Body of pancreas (tissue), 4 donors: ENCODE measurements around the gene PRRC2B. TPM values are rescaled to one million over a fixed set of nuclear protein-coding genes. Genes with fewer than 3 reads are reported as not detected.

ENCODE experiments used
- ATAC-seq: fragments of 150-250 bp; one replicate; pipeline ENCODE4 v1.9.1; 2016
- DNase-seq, 4 donors: peaks; one replicate each; pipeline ENCODE4 v3.0.0-alpha.2; 2019
- H3K27ac ChIP-seq, 4 donors: fragments of 200-600 bp; sonication (generic); 1 replicate in 3 of 4; 2 replicates in 1 of 4; pipeline versions ENCODE4 v1.5.1 to v1.6.1; 2016 to 2019; ENCODE audit warnings: mild to moderate bottlenecking in 1 of 4, mixed read lengths in 1 of 4, moderate library complexity in 1 of 4
- H3K27me3 ChIP-seq, 2 donors: fragments of 200-600 bp; sonication (generic); one replicate each; pipeline ENCODE4 v1.6.0; 2016; ENCODE audit warnings: mild to moderate bottlenecking in 1 of 2
- H3K36me3 ChIP-seq, 2 donors: fragments of 200-600 bp; sonication (generic); replicated peaks in 1 of 2; 2 replicates each; pipeline ENCODE4 v1.5.1; 2016; ENCODE audit warnings: low read depth in 2 of 2; ENCODE audit not compliant: insufficient read depth in 1 of 2
- H3K4me1 ChIP-seq: fragments of 200-600 bp; sonication (generic); one replicate; pipeline ENCODE4 v1.6.0; 2016
- H3K4me3 ChIP-seq, 2 donors: fragments of 200-600 bp; sonication (generic); 1 replicate in 1 of 2; 2 replicates in 1 of 2; pipeline ENCODE4 v1.5.1; 2016 to 2019
- H3K9me3 ChIP-seq, 3 donors: fragments of 200-600 bp; sonication (generic); 1 replicate in 2 of 3; 2 replicates in 1 of 3; pipeline ENCODE4 v1.5.1; 2016
- POLR2A ChIP-seq, 3 donors: fragments of 450-650 bp; IDR thresholded peaks; one replicate each; pipeline ENCODE4 v1.6.1; 2016; ENCODE audit warnings: antibody characterized with exemption in 3 of 3, mild to moderate bottlenecking in 2 of 3
- WGBS, 2 donors: methylation state at CpG; one replicate each; pipeline ENCODE4 v1.1.5; 2017; 5-methylcytosine and 5-hydroxymethylcytosine counted together
- intact Hi-C: fragments of 100-400 bp; cut with DNase I; formaldehyde crosslinking; loops from one replicate; pipeline ENCODE4 v1.15.1; 2023
- total RNA-seq, 2 donors: library from RNA; depleted of rRNA; stranded (reverse); fragments of >200 nt; gene quantifications; one replicate each; pipeline ENCODE4 v1.1.0, GENCODE V29; 2016
- TF ChIP-seq, protein P1 (sequence below), 7 experiments: fragments of 450-650 bp in 4 of 7; fragments of 200-600 bp in 3 of 7; sonication (generic) in 3 of 7; IDR thresholded peaks; one replicate each; pipeline ENCODE4 v1.5.1; 2016 to 2019; ENCODE audit warnings: antibody characterized with exemption in 7 of 7

PRRC2B gene
- total RNA-seq, 2 donors from 2014 or later = 78.3 to 177 TPM

DNA sequence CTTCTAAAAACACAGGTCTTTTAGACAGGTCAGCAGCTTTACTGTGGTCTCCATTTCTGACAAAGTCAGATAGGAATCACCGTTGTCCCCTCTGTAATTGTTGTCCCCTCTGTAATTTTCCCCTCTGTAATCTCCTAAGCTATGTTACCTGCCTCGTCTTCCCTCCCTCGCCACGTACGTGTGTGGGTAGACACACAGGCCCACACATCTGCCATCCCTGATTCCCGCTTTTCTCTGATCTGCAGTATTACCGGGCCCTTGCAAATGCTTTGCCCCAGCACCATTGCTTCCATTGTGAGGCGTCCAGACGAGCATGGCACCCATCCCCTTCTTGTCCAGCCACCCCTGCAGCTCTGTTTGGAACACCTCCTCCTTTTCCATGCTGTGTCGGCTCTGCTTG, 63.9 kb downstream of the PRRC2B start:
- H3K27me3 ChIP-seq = no peaks in the 10 kb centered on the region
- no peaks in the 10 kb centered on the region for H3K9me3 ChIP-seq
- WGBS, 2 donors = 94 to 95% methylated on average over 10 of the region's 10 CpGs
- DNase-seq (no peak), ATAC-seq (no peak)
- peaks cover 10 to 50% of the 10 kb centered on the region in 2 donors for H3K36me3 ChIP-seq
- H3K4me1 ChIP-seq = no peaks in the 10 kb centered on the region
- intact Hi-C loops = no loop called here
- H3K27ac ChIP-seq = no peak overlapping the region
- H3K4me3 ChIP-seq = no peak overlapping the region
- TF ChIP-seq POLR2A (IDR thresholded peaks at IDR 0.05) = no peak
- TF ChIP-seq, protein P1, sequence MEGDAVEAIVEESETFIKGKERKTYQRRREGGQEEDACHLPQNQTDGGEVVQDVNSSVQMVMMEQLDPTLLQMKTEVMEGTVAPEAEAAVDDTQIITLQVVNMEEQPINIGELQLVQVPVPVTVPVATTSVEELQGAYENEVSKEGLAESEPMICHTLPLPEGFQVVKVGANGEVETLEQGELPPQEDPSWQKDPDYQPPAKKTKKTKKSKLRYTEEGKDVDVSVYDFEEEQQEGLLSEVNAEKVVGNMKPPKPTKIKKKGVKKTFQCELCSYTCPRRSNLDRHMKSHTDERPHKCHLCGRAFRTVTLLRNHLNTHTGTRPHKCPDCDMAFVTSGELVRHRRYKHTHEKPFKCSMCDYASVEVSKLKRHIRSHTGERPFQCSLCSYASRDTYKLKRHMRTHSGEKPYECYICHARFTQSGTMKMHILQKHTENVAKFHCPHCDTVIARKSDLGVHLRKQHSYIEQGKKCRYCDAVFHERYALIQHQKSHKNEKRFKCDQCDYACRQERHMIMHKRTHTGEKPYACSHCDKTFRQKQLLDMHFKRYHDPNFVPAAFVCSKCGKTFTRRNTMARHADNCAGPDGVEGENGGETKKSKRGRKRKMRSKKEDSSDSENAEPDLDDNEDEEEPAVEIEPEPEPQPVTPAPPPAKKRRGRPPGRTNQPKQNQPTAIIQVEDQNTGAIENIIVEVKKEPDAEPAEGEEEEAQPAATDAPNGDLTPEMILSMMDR (IDR thresholded peaks at IDR 0.05) = no peak

DNA sequence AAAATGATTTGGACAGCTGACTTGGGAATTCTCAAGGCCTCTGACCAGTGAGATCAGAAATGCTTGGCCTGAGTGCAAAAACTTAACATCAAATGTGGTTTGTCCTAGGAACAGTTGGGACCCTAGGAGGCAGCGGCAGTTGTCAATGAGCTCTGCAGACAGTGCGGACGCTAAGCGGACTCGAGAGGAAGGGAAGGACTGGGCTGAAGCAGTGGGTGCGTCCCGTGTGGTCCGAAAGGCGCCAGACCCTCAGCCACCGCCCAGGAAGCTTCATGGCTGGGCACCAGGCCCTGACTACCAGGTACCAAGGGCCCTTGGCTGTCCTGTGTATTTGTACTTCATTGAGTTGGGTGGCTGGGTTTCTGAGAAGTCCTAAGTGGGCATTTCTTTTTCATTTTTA, 65.2 kb downstream of the PRRC2B start:
- WGBS, 2 donors = 85 to 91% methylated on average over 10 of the region's 10 CpGs
- DNase-seq = no peak
- peaks cover 10 to 51% of the 10 kb centered on the region in 2 donors for H3K36me3 ChIP-seq
- TF ChIP-seq, protein P1 (IDR thresholded peaks at IDR 0.05) = no peak
- no peak for TF ChIP-seq POLR2A (IDR thresholded peaks at IDR 0.05)
- no peaks in the 10 kb centered on the region for H3K27me3 ChIP-seq
- no peaks in the 10 kb centered on the region for H3K4me1 ChIP-seq
- no peaks in the 10 kb centered on the region for H3K9me3 ChIP-seq
- intact Hi-C loops = no loop called here
- H3K27ac ChIP-seq = no peak overlapping the region
- ATAC-seq = no peak
- no peak overlapping the region for H3K4me3 ChIP-seq

DNA sequence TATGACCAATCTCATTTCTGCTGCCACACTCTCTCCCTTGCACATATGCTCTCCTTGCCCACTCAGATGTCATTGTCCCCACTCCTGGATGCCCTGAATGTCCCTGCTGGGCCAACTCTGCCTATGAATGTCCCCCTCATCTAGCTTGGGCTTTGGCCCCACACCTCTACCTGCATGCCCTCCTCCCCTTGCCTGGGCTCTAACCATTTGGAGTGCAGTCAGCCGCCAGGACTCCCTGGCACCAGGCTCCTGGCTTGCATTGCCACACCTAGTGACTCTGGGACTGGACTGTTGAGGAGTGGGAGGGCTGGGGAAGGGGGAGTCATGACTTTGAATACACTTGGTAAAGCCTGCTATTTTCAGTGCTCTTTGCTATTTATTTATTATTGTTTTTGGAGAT, 67.3 kb downstream of the PRRC2B start:
- intact Hi-C loops = no loop called here
- H3K27ac ChIP-seq = no peak overlapping the region
- H3K27me3 ChIP-seq = no peaks in the 10 kb centered on the region
- DNase-seq = no peak
- TF ChIP-seq, protein P1 (IDR thresholded peaks at IDR 0.05) = no peak
- TF ChIP-seq POLR2A (IDR thresholded peaks at IDR 0.05) = no peak
- H3K4me1 ChIP-seq = no peaks in the 10 kb centered on the region
- no peak for ATAC-seq
- 90 to 100% methylated on average over 1 of the region's 1 CpG for WGBS, 2 donors
- no peaks in the 10 kb centered on the region for H3K9me3 ChIP-seq
- H3K4me3 ChIP-seq = no peak overlapping the region
- peaks cover 10 to 55% of the 10 kb centered on the region in 2 donors for H3K36me3 ChIP-seq

DNA sequence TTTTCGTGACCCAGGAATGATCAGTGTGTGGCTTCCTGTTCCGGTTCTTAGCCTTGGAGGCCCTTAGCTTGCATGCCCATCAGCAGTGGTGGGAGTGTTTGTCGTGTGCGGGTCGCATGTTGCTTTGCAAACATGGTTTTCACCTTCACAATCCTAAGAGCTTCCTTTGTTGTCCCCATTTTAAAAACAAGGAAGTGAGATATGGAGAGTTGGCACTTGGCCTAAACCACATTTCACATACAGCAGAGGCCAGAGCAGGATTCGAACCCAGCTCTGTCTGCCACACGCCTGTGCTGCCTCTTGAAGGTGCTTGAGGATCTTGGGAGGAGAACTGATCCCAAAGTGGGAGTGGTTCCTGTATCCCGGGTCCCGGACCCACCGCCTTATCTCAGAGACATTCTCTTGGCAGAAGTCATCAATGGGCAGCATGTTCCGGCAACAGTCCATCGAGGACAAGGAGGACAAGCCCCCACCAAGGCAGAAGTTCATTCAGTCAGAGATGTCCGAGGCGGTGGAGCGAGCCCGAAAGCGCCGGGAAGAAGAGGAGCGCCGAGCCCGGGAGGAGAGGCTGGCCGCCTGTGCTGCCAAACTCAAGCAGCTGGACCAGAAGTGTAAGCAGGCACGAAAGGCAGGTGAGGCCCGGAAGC, 70.6 kb downstream of the PRRC2B start:
- Histone ChIP-seq H3K4me3 (no peak overlapping the region), H3K27ac (no peak overlapping the region), H3K4me1 (no peaks in the 10 kb centered on the region), H3K27me3 (no peaks in the 10 kb centered on the region), H3K36me3 (peaks cover 0 to 51% of the 10 kb centered on the region in 2 donors), H3K9me3 (no peaks in the 10 kb centered on the region)
- ATAC-seq (no peak), DNase-seq (no peak)
- TF ChIP-seq, protein P1 (IDR thresholded peaks at IDR 0.05) = no peak
- no peak for TF ChIP-seq POLR2A (IDR thresholded peaks at IDR 0.05)
- WGBS, 2 donors = 81 to 84% methylated on average over 22 to 24 of the region's 24 CpGs
- intact Hi-C loops = no loop called here

DNA sequence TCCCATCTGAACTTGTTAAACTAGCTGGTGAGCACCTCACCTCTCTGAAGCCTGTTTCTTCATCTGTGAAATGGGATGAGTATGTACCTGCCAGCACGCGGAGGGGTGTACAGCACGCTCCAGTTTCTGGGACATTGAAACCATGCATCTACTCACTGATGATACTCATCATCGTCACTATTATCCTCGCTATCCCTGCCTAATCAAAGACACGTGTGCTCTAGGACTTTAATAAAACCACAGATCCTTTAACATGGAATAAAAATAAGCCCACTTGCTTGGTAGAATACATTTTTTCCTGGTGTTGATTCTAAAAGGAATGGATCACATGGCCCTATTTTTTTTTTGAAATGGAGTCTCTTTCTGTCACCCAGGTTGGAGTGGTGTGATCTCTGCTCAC, 71.5 kb downstream of the PRRC2B start:
- WGBS, 2 donors = 85 to 95% methylated on average over 6 of the region's 6 CpGs
- H3K27ac ChIP-seq = no peak overlapping the region
- H3K27me3 ChIP-seq = no peaks in the 10 kb centered on the region
- intact Hi-C loops = no loop called here
- peaks cover 0 to 54% of the 10 kb centered on the region in 2 donors for H3K36me3 ChIP-seq
- no peaks in the 10 kb centered on the region for H3K4me1 ChIP-seq
- ATAC-seq (no peak), DNase-seq (no peak)
- no peak overlapping the region for H3K4me3 ChIP-seq
- no peak for TF ChIP-seq POLR2A (IDR thresholded peaks at IDR 0.05)
- TF ChIP-seq, protein P1 (IDR thresholded peaks at IDR 0.05) = no peak
- H3K9me3 ChIP-seq = no peaks in the 10 kb centered on the region
